ENCODE data around the gene UBL7.

DNA sequence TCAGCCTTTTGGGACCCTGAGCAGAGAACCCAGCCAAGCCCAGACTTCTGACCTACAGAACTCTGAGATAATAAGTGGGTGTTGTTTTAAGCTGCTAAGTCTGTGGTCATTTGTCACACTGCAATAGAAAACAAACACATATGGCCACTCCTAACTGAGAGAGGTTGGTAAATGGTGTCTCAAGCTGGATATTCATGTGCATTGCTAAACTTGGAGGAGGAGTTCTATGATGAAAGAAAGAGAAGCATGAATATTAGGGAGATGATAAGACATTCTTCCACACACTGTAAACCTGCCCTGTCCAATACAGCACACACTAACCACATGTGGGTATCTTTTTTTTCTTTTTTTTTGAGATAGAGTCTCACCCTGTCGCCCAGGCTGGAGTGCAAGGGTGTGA is 27.8 kb upstream of the UBL7 start:
- TF ChIP-seq, protein P1, sequence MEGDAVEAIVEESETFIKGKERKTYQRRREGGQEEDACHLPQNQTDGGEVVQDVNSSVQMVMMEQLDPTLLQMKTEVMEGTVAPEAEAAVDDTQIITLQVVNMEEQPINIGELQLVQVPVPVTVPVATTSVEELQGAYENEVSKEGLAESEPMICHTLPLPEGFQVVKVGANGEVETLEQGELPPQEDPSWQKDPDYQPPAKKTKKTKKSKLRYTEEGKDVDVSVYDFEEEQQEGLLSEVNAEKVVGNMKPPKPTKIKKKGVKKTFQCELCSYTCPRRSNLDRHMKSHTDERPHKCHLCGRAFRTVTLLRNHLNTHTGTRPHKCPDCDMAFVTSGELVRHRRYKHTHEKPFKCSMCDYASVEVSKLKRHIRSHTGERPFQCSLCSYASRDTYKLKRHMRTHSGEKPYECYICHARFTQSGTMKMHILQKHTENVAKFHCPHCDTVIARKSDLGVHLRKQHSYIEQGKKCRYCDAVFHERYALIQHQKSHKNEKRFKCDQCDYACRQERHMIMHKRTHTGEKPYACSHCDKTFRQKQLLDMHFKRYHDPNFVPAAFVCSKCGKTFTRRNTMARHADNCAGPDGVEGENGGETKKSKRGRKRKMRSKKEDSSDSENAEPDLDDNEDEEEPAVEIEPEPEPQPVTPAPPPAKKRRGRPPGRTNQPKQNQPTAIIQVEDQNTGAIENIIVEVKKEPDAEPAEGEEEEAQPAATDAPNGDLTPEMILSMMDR (IDR thresholded peaks at IDR 0.05; ENCODE audit: poor library complexity, severe bottlenecking): no peak
- TF ChIP-seq EP300 (conservative IDR thresholded peaks at IDR 0.05; ENCODE audit: poor library complexity, severe bottlenecking): no peak

All from neural cell (in vitro differentiated cells).